Activated CD4-positive, alpha-beta T cell treated with anti-CD3 and anti-CD28 coated beads, Interleukin-10, Interleukin-2, amounts not matched to agents 100 ng/mL and 50 ng/mL, durations not matched to agents 16 hours and 8 hours (primary cell): ENCODE data around the gene PTPN2.
"Not testable (repeated sequence)": the region's sequence is repeated elsewhere in the genome, so short reads cannot be mapped to it uniquely, and the experiment has no call there.

Experiments used
- DNase-seq: peaks from one replicate; pipeline ENCODE4 v3.0.0-alpha.2; 2020

Gene PTPN2

GRCh38 chr18:12883684-12884405 lies at the start of gene PTPN2:
Gene PTPN2, minus strand, starts transcription at chr18:12884237. Its CDS starts 96 bp downstream, at chr18:12884141.
- DNase-seq: peak; percentile 95

DNA sequence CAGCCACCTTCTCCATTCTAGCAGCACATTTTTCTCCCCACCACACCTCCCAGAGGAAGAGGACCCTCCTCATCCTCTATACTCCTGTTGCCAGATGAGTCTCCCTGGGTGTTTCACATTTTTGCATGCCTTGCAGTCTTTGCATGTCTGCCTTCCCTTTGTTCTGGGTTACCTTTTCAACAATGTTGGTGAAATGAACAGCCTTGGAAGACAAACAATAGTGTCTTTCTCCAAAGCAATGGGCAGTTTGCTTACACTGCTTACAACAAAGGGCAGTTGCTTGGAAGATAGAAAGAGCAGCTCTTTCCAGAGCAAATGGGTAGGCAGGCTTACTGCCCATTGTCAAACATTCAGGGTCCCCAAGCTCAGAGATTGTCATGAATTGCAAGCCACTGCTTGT lies 49.3 kb upstream of the PTPN2 start:
- no peak for DNase-seq

GRCh38 chr18:12930908-12931307 lies 46.9 kb upstream of the PTPN2 start:
- DNase-seq: no peak

GRCh38 chr18:12930376-12930775 lies 46.3 kb upstream of the PTPN2 start:
- no peak for DNase-seq

GRCh38 chr18:12929477-12930083 lies 45.5 kb upstream of the PTPN2 start:
- DNase-seq: no peak

DNA sequence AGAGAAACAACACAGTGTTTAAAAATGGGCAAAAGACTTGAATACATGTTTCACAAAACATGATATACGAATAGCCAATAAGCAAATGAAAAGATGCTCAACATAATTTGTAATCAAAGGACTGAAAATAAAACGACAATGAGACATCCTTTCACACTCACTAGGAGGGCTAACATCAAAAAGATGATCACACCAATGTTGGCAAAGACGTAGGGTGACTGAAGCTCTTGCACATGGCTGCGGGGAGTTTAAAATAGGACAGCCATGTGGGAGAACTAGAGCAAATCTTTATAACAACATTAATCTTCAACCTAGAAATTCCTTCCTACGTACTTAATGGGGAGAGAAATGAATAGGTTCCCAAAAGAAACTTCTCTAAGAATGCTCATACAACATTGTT lies 44.6 kb upstream of the PTPN2 start:
- DNase-seq: no peak

DNA sequence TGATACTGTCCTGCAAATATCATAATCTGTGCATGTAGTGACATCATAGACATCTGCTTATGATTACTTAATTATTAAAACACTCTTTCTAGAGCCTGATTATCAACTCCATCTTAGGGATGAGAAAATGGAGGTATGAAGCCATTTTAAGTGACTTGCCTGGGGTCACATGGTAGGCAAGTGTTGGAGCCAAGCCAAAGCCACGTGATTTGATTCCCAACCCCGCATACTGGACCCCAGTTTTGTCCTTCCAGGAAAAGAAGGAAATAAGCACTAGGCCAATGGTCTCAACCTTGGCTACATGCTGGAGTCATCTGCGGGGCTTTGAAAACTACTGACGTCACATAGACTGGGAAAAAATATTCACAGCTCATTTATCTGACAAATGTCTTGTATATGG lies 44.2 kb upstream of the PTPN2 start:
- DNase-seq: no peak

- DNase-seq: no peak
These were observed 40.6 kb upstream of the PTPN2 start for GRCh38 chr18:12924616-12925015.

- DNase-seq: no peak
These were observed 38.2 kb upstream of the PTPN2 start for GRCh38 chr18:12922266-12922665.

- peak; percentile 57 for DNase-seq
These were observed 37.1 kb upstream of the PTPN2 start for GRCh38 chr18:12921178-12921577.

DNA sequence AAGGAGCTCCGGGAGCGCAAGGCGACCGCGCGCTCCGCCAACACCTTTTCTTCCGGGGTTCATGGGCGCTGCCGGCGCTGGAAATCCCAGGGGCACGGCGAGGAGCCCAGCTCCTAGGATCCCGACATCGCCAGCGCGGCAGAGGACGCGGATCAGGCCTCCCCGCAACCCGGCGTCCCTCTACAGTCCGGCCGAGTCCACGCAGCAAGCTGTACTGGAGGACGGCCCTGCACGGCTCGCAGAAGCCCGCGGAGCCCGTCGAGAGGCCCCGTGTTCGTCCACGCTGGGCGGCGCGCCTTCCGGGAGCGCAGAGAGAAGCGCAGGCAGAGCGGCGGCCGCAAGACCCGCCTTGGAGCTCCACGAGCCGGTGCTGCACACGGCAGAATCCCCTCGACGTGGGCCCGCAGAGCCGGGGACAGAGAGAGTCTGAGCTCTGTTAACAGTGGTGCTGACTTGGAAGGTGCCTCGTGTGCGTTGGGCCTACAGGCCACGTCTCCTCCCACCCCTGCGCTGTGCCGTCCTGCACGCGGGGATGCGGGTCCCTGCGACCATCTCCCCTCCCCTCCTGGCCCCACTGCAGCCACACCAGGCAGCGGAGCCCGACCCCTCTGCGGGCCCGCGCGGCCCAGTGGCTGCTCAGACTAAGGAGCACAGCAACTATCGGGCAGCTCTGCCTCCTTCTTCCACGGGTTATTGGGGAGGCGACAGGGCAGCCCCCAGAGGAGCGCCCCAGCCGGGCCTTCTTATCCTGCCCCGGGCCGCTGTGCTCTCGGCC lies 28.1 kb upstream of the PTPN2 start:
- DNase-seq: no peak

- peak; percentile 47 for DNase-seq
These were observed 27.2 kb upstream of the PTPN2 start for GRCh38 chr18:12911025-12911928.

DNA sequence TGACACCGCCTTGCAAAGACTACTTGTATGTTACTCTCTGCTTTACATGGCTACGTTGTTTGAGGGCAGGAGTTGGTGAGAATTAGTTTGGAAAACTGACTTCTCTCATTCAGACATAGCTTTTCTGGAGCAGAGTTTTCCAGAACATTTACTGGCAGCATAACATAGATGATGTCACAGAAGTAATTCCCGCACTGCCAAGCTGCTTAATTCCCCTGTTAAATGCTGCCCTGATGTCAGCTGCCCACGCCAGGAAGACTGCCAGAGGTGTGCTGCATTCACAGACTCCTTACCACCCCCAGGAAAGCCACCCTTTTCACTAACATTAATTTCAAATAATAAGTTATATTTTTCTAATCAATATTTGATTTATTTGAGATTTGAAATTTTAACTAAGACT lies 24.7 kb upstream of the PTPN2 start:
- DNase-seq: no peak

GRCh38 chr18:12907258-12907925 lies 23.4 kb upstream of the PTPN2 start:
- no peak for DNase-seq

- no peak for DNase-seq
These were observed 22.7 kb upstream of the PTPN2 start for GRCh38 chr18:12906773-12907172.

- no peak for DNase-seq
These were observed 22.1 kb upstream of the PTPN2 start for GRCh38 chr18:12906119-12906518.

DNA sequence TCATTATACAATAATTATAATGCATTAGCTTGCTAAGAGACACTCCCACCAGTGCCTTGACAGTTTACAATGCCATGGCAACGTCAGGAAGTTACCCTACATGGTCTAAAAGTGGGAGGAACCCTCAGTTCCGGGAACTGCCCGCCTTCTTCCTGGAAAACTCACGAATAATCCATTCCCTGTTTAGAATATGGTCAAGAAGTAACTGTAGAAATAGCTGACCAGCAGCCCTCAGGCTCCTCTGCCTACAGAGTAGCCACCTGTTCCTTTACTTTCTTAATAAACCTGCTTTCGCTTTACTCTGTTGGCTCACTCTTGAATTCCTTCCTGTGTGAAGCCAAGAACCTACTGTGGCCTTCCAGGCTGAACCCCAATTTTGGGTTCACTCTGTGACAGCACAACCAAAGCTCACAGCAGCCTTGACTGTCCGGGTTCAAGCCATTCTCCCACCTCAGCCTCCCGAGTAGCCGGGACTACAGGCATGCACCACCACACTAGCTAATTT lies 20.0 kb upstream of the PTPN2 start:
- peak; percentile 74 for DNase-seq

DNA sequence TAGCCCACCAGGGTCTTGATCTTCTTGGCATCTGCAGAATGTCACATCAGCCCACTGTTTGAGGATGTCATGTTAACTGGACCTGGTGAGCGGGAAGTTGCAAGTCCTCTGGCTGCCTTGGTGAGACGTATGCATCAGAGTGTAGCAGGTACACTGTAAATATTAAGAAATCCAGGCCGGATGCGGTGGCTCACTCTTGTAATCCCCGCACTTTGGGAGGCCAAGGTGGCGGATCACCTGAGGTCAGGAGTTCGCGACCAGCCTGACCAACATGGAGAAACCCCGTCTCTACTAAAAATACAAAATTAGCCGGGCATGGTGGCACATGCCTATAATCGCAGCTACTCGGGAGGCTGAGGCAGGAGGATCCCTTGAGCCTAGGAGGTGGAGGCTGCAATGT lies 17.2 kb upstream of the PTPN2 start:
- not testable (repeated sequence) for DNase-seq

DNA sequence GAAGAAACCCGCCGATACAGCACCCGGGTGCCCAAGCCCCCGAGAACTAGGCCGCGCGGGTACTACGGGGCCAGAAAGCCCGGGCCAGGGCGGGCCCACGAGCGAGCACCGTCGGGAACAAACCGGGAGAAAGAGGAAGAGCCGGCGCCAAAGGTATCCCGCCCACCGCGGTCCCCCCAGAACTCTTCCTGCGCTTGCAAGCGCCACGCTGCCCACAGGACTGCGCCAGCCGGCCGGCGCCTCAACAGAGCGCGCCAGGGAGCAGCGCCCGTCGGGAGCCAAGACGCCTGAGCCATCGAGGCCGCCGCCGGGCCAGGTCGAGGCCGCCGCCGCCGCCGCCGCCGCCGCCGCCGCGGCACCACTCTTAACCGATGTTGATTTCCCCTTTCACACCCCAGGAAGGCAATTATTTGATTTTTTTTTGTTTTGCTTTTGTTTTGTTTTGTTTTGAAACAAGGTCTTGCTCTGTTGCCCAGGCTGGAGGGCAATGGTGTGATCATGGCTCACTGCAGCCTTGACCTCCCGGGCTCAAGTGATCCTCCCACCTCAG lies 12.8 kb upstream of the PTPN2 start:
- DNase-seq: not testable (repeated sequence)

- no peak for DNase-seq
These were observed 11.6 kb upstream of the PTPN2 start for GRCh38 chr18:12895626-12896025.

DNA sequence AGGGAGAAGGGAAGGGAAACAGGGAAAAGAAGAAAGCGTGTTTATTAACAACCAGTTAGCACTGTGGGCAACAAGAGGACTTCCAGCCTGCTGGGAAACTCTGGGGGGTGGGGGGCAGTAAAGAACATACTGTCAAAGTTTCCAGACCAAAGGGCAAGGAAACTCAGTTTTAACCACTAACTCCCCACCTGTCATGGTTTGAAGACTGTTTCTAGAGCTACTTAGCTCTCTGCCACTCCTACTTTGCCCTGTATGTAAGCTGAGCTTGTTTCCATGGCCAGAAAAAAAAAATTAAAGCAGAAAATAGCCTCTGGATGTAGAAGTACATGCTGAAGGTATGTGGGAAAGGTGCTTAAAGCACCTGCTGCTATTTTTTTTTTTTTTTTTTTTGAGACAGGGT lies 11.0 kb upstream of the PTPN2 start:
- DNase-seq: no peak

- DNase-seq: no peak
These were observed 7.5 kb upstream of the PTPN2 start for GRCh38 chr18:12891561-12891960.
